AG09309 (cell line): ENCODE data around the gene RAB44.

Source experiments
- DNase-seq: peaks from one replicate; pipeline ENCODE4 v3.0.0-alpha.2; 2010; ENCODE audit warnings: low read depth
- H3K4me3 ChIP-seq: 2 replicates; pipeline ENCODE4 v1.5.1; 2011; ENCODE audit warnings: mild to moderate bottlenecking, low read depth, low read length, moderate library complexity; ENCODE audit not compliant: control insufficient read depth
- TF ChIP-seq, protein P1 (sequence below): IDR thresholded peaks from 2 replicates; pipeline ENCODE4 v1.5.1; 2011; ENCODE audit warnings: mild to moderate bottlenecking, low read depth, low read length, inconsistent platforms; ENCODE audit not compliant: insufficient read depth, control insufficient read depth; ENCODE audit errors: missing control alignments

The RAB44 gene

DNA sequence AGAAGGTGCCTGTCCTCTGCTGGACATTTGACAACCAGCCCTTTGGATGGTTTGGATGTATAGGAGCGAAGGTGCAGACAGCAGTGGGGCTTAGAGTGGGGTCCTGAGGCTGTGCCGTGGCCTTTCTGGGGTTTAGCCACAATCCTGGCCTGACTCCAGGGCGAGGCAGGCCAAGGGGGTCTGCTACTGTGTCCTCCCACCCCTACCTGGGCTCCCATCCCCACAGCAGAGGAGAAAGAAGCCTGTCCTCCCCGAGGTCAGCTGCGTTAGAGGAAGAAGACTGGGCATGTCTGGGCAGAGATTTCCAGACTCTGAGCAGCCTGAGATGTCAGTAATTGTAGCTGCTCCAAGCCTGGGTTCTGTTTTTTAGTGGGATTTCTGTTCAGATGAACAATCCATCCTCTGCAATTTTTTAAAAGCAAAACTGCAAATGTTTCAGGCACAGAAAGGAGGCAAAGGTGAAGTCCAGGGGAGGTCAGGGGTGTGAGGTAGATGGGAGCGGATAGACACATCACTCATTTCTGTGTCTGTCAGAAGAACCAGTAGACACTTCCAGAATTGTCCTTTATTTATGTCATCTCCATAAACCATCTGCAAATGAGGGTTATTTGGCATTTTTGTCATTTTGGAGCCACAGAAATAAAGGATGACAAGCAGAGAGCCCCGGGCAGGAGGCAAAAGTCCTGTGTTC, 20.4 kb upstream of the RAB44 start:
- TF ChIP-seq, protein P1, sequence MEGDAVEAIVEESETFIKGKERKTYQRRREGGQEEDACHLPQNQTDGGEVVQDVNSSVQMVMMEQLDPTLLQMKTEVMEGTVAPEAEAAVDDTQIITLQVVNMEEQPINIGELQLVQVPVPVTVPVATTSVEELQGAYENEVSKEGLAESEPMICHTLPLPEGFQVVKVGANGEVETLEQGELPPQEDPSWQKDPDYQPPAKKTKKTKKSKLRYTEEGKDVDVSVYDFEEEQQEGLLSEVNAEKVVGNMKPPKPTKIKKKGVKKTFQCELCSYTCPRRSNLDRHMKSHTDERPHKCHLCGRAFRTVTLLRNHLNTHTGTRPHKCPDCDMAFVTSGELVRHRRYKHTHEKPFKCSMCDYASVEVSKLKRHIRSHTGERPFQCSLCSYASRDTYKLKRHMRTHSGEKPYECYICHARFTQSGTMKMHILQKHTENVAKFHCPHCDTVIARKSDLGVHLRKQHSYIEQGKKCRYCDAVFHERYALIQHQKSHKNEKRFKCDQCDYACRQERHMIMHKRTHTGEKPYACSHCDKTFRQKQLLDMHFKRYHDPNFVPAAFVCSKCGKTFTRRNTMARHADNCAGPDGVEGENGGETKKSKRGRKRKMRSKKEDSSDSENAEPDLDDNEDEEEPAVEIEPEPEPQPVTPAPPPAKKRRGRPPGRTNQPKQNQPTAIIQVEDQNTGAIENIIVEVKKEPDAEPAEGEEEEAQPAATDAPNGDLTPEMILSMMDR: no peak
- DNase-seq: no peak

DNA sequence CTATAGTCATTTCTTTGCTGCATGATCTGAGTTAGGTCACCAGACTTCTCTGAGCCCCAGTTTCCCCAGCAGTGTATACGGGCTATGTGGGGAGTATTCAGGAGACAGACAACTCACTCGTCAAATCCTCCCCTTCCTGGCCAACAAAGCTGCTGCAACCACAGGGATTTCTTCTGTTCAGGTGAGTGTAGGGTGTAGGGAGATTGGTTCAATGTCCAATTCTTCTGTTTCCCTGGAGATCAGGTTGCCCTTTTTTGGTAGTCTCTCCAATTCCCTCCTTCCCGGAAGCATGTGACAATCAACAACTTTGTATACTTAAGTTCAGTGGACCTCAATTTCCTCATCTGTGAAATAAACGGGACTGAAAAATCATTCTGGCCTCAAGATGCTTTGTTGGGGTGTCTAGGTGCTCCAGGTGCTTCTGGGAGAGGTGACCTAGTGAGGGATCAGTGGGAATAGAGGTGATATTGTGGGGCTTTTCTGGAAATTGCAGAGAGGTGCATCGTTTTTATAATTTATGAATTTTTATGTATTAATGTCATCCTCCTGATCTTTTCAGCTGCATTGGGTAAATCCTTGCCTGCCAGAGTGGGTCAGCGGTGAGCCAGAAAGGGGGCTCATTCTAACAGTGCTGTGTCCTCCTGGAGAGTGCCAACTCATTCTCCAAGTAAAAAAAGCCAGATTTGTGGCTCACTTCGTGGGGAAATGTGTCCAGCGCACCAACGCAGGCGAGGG, 19.7 kb upstream of the RAB44 start:
- TF ChIP-seq, protein P1: no peak
- DNase-seq: peak; percentile 92
- H3K4me3 ChIP-seq: peak overlapping the region; percentile 25

More for the DNA sequence above, 20.4 kb upstream of the RAB44 start:
- H3K4me3 ChIP-seq: no peak overlapping the region

DNA sequence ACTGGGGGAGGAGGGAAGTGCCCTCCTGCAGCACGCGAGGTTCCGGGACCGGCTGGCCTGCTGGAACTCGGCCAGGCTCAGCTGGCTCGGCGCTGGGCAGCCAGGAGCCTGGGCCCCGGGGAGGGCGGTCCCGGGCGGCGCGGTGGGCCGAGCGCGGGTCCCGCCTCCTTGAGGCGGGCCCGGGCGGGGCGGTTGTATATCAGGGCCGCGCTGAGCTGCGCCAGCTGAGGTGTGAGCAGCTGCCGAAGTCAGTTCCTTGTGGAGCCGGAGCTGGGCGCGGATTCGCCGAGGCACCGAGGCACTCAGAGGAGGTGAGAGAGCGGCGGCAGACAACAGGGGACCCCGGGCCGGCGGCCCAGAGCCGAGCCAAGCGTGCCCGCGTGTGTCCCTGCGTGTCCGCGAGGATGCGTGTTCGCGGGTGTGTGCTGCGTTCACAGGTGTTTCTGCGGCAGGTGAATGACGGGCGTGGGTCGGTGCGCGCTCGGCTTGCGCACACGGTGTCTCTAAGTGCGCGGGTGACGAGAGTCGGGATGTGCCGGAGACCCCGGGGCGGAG, 19.1 kb upstream of the RAB44 start, which contains the start of gene CDKN1A:
Gene CDKN1A (plus strand): TSS at position 227 of the 555 bp plus-strand sequence. CDS start 5,388 bp downstream, outside the sequence.
- peak within 1 kb of the TSS; percentile 73 for H3K4me3 ChIP-seq
- TF ChIP-seq, protein P1: no peak
- no peak for DNase-seq

DNA sequence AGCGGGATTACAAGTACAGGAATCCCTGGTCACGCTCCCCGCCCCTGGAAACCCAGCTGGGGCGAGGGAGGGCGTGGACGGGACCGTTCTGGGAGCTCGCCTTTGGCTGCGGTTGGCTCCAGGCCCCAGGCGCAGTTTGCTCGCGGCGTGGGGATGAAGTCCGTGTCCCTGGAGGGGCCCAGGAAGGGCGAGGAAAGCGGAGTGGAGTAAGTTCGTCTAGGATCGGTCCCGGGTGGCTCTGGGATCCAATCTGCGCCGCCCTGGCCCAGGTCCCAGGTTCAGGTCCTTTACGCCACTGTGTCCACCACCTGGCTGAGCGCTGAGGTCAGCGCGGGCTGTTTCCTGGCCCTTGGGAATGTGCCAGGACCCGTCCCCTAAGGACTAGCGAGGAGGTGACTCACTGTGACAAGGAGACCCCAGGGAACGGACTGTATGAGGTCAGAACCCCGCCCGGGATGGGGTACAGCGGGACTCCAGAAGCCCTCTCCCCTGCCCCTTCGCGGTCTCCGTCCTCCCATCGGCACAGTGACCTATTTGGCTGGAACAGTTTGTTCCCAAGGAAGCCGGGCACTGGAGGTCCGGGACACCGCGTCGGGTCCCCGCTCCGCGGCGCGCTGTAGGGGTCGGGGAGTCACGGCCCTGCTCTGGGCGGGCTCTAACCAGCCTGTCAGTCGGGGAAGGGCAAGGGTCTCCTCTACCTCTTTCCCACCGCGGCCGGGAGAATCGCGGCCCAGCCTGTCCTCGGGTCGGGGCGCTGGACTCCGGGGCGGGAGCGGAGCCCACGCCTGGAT, 18.4 kb upstream of the RAB44 start:
- no peak for DNase-seq
- H3K4me3 ChIP-seq: peak overlapping the region; percentile 73
- TF ChIP-seq, protein P1: no peak

DNA sequence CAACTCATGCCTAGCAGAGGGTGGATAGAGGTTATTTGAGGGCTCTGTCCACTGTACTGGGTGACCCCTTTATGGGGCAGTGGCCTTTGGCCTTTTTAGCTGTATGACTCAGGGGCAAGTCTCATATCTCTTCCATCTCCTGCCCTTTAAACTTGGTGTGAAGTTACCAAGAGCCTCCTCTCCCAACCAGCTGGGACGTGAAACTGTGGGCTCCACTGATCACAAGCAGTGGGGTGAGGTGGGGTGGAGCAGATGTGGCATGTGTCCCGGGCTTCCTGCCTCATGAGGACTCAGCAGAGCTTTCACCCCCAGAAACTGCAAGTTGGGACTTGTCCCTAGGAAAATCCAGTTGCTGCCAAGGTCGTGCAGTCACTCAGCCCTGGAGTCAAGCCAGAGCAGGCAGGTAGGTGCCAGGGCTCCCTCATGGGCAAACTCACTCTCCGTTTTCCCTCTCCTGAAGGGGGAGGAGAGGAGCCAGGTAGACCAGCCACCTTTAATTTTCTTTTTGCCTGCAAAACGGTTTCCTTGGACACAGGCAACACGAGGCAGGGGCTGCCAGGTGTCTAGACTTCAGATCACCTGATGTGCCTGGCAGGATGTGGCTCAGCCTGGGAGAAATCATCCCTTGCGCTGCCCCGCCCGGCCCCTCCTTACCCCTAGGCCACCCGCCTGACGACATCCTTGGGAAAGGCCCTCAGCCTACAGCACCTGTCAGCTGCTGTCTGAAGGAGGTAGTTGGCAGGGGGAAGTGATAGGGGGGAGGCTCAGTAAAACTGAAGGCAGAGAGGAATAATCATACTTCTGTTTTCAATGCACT, 15.1 kb upstream of the RAB44 start:
- peak overlapping the region; percentile 23 for H3K4me3 ChIP-seq
- TF ChIP-seq, protein P1: no peak
- DNase-seq: no peak

DNA sequence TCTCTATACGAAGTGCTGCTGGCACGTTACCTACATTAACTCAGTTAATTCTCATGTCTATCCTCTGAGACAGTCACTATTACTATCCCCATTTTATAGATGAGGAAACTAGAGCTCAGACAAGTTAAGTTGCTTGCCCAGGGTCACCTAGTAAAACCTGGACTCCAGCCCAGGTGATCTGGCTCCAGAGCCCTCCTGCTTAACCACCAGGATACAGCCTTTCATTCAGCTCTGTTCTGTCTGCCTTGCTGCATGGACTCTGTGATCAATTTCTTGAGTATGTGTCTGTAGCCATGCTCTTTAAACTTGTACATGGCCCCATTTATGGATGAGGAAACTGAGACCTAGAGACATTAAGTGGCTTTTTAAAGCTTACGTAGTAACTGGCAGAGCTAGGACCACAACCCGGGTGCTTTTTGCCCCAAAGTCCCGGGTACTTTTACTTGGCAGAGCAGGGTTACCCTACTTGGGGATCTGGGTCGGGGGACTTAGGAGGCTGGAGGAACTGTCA, 14.4 kb upstream of the RAB44 start:
- H3K4me3 ChIP-seq: no peak overlapping the region; the same call in 1 of the 2 replicates
- no peak for DNase-seq
- TF ChIP-seq, protein P1: no peak
